ENCODE results near the gene SMCP.
A peak's percentile ranks its signal among the peaks of the same experiment; 100 is the strongest.

SMCP gene

DNA sequence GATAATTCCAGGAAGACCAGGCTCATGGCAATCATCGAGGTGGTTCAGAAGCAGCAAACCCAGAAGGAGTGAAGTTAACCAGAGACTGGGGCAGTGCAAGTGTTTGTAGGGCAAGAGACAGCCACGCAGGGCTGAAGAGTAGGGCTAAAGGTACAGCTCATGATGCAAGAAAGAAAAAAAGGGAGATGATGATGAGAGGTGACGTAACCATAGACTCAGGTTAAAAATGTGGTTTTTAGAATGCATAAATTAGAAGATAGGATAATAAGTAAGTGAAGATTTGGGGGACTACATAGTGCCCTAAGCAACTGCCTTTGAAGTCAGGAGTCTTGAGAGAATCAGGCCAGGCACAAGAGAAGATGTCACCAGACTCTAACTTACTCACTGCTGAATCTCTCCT lies 18.0 kb upstream of the SMCP start:
- DNase-seq (ENCODE audit: low read depth): no peak
- H3K4me3 ChIP-seq (ENCODE audit: control insufficient read depth, low read depth, low read length): no peak overlapping the region
- TF ChIP-seq, protein P1, sequence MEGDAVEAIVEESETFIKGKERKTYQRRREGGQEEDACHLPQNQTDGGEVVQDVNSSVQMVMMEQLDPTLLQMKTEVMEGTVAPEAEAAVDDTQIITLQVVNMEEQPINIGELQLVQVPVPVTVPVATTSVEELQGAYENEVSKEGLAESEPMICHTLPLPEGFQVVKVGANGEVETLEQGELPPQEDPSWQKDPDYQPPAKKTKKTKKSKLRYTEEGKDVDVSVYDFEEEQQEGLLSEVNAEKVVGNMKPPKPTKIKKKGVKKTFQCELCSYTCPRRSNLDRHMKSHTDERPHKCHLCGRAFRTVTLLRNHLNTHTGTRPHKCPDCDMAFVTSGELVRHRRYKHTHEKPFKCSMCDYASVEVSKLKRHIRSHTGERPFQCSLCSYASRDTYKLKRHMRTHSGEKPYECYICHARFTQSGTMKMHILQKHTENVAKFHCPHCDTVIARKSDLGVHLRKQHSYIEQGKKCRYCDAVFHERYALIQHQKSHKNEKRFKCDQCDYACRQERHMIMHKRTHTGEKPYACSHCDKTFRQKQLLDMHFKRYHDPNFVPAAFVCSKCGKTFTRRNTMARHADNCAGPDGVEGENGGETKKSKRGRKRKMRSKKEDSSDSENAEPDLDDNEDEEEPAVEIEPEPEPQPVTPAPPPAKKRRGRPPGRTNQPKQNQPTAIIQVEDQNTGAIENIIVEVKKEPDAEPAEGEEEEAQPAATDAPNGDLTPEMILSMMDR (IDR thresholded peaks at IDR 0.05; ENCODE audit: control insufficient read depth, insufficient read depth, low read depth, low read length, missing control alignments): no peak

DNA sequence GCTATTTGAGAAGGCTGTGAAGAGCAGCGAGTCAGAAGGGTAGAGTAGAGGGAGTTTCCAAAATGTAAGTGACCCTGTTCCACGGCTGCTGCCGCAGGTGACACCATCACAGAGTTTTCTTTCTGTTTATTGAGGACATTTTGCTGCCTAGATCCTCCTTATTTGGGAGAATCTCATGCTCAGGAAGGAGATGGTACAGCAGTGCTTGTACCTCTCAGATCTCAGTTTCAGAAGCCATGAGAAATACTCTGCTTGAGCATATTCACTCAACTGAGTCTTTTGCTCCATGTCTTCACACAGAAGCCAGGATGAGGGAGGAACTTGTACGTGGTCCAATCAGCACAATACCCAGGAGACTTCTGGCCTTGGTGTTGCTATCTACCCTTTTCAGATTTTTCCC lies 16.7 kb upstream of the SMCP start:
- TF ChIP-seq, protein P1 (IDR thresholded peaks at IDR 0.05; ENCODE audit: control insufficient read depth, insufficient read depth, low read depth, low read length, missing control alignments): no peak
- H3K4me3 ChIP-seq (ENCODE audit: control insufficient read depth, low read depth, low read length): no peak overlapping the region
- no peak for DNase-seq (ENCODE audit: low read depth)

DNA sequence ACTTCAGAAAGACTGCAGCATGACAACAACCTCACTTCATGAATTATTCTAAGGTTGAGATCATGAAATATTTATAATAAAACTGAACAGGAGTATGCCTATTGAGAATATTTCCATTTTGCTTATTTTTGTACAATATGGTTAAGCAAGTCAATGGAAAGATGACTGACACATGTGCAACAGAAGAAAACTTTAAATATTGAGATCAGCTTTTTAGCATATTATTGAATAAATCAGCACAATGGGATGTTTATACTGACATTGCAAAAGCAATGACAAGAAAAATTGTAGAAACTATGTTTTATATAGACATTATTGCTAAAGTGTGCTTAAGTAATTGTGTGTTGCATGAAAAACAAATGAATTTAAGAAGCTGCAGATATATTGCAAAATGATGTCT lies 13.7 kb upstream of the SMCP start:
- DNase-seq (ENCODE audit: low read depth): no peak
- TF ChIP-seq, protein P1 (IDR thresholded peaks at IDR 0.05; ENCODE audit: control insufficient read depth, insufficient read depth, low read depth, low read length, missing control alignments): no peak
- no peak overlapping the region for H3K4me3 ChIP-seq (ENCODE audit: control insufficient read depth, low read depth, low read length)

DNA sequence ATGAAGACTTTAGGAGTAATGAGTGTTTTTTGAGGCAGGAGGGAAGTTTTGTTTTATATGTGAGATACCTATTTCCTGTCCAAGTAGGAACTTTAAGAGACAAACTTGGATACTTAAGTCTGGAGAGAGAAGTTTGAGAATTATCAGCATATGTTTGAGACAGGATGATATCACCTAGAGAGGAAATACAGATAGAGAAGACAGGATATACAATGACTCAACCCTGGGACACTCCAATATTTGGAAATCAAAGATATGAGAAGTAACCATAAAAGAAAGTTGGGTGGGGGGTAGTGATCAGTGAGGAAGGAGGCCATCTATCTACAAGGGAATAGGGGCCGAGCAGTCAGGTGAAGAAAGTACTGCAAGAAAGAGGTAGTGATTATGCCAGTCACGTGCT lies 11.8 kb upstream of the SMCP start:
- no peak for DNase-seq (ENCODE audit: low read depth)
- H3K4me3 ChIP-seq (ENCODE audit: control insufficient read depth, low read depth, low read length): no peak overlapping the region
- TF ChIP-seq, protein P1 (IDR thresholded peaks at IDR 0.05; ENCODE audit: control insufficient read depth, insufficient read depth, low read depth, low read length, missing control alignments): no peak

DNA sequence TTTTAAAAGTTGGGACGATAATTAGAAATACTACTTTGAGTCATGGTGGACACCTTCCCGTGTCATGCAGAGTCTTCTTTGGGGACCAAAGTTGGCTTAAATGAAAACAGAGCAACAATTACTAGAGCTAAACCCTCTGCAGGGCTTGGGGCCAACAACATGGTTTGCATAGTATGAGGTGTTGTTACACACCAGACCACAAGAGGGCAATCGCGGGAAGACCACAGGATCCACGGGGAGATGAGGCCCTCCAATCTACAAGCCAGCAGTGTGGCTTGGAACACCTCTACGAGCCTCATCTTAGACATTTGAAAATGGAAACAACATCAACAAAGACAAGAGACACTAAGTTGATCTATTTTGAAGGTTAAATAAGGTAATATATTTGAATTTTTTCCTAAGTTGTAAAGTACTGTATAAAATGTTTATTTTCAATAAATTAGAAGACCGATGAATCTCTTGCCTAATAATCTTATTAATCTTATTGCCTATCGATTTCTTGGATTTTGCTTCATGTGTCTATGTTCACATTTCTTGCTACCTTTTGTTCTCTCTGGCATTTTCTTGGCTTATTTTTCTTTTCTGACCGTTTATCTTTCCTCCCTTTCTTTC lies 8.2 kb upstream of the SMCP start:
- peak; percentile 17 for DNase-seq (ENCODE audit: low read depth)
- TF ChIP-seq, protein P1 (IDR thresholded peaks at IDR 0.05; ENCODE audit: control insufficient read depth, insufficient read depth, low read depth, low read length, missing control alignments): peak; percentile 78
- H3K4me3 ChIP-seq (ENCODE audit: control insufficient read depth, low read depth, low read length): no peak overlapping the region

DNA sequence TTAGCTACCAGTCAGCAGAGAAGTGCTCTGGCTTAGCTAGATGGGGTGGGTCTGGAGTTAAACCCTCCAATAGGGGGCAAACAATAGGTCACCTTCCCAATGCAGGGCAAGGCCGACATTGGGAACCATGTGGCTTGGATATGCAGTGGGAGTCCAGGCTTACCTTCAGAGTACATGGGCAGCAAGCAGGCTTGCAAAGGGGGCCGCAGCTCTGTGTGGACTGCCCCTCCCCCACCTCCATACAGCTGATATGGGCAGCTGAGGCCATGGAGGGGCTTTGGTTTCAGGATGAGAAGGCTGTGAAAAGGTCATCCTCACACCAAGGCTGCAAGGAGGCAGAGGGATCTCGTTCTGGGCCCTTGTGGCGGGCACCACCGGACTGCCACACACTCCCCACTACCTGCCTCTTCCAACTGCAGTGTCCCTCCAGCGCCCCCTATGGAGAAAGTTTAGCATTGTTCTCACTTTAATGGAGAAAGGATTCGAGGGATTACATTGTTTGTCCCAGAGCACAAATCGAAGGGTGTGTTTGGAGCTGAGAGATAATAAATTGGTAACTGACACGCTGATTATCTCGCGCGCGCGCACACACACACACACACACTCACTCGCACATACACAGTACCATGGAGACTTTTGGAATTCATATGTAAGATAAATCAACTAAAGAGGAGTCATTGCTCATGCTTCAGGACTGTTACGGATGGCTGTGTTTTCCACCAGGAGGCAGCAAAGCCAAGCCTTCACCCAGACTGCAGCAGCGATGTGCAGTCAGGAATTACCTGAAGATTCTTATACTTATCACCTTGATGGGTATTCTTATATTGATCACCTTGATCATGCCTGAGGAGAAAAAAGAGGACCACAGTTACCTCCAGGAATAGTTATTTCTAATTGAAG lies 7.0 kb upstream of the SMCP start:
- TF ChIP-seq, protein P1 (IDR thresholded peaks at IDR 0.05; ENCODE audit: control insufficient read depth, insufficient read depth, low read depth, low read length, missing control alignments): peak; percentile 27
- H3K4me3 ChIP-seq (ENCODE audit: control insufficient read depth, low read depth, low read length): no peak overlapping the region
- no peak for DNase-seq (ENCODE audit: low read depth)

All from AG09309 (cell line).